HG02588 (cell line): ENCODE results near the gene AGGF1.
A peak's percentile ranks its signal among the peaks of the same experiment; 100 is the strongest.
"Not testable (repeated sequence)": the region's sequence is repeated elsewhere in the genome, so short reads cannot be mapped to it uniquely, and the experiment has no call there.

Experiments used
- ATAC-seq: cut with Tn5 transposase; IDR thresholded peaks from one replicate; pipeline ENCODE4 v1.9.1; 2021; ENCODE audit warnings: mild to moderate bottlenecking, moderate library complexity; ENCODE audit not compliant: unreplicated experiment

AGGF1 gene

GRCh38 chr5:77030097-77031071 lies at the start of gene AGGF1:
AGGF1 (plus strand) TSS chr5:77030404; CDS start chr5:77030767, 363 bp downstream.
- ATAC-seq = peak; percentile 98

GRCh38 chr5:76980518-76981144 lies 49.6 kb upstream of the AGGF1 start:
- ATAC-seq = no peak

GRCh38 chr5:76982450-76982849 lies 47.8 kb upstream of the AGGF1 start:
- ATAC-seq = no peak

- ATAC-seq = no peak
Measured at GRCh38 chr5:76983468-76983867, 46.7 kb upstream of the AGGF1 start.

GRCh38 chr5:76986825-76987526 lies 43.2 kb upstream of the AGGF1 start:
- ATAC-seq = no peak

- no peak for ATAC-seq
Measured at GRCh38 chr5:76990899-76991459, 39.2 kb upstream of the AGGF1 start.

GRCh38 chr5:76993436-76993835 lies 36.8 kb upstream of the AGGF1 start:
- not testable (repeated sequence) for ATAC-seq

- ATAC-seq = no peak
Measured at GRCh38 chr5:76994337-76994736, 35.9 kb upstream of the AGGF1 start.

- not testable (repeated sequence) for ATAC-seq
Measured at GRCh38 chr5:76998251-76998650, 32.0 kb upstream of the AGGF1 start.

- ATAC-seq = no peak
Measured at GRCh38 chr5:76999451-76999850, 30.8 kb upstream of the AGGF1 start.

- ATAC-seq = no peak
Measured at GRCh38 chr5:77003246-77003645, 27.0 kb upstream of the AGGF1 start.

- no peak for ATAC-seq
Measured at GRCh38 chr5:77006124-77006523, 24.1 kb upstream of the AGGF1 start.

- ATAC-seq = no peak
Measured at GRCh38 chr5:77008413-77008812, 21.8 kb upstream of the AGGF1 start.

- ATAC-seq = no peak
Measured at GRCh38 chr5:77010243-77010642, 20.0 kb upstream of the AGGF1 start.

GRCh38 chr5:77011498-77011897 lies 18.7 kb upstream of the AGGF1 start:
- no peak for ATAC-seq

GRCh38 chr5:77012601-77013000 lies 17.6 kb upstream of the AGGF1 start:
- no peak for ATAC-seq

GRCh38 chr5:77015938-77016569 lies 14.2 kb upstream of the AGGF1 start:
- ATAC-seq = no peak

GRCh38 chr5:77016962-77017361 lies 13.2 kb upstream of the AGGF1 start:
- ATAC-seq = no peak

GRCh38 chr5:77017668-77018067 lies 12.5 kb upstream of the AGGF1 start:
- no peak for ATAC-seq

- ATAC-seq = no peak
Measured at GRCh38 chr5:77022511-77023417, 7.4 kb upstream of the AGGF1 start.
